Measurements from ENCODE around the gene FAM120A.

GRCh38 chr9:93523518-93524144 lies 72.1 kb downstream of the FAM120A start:
- TF ChIP-seq POLR2A (IDR thresholded peaks at IDR 0.05; ENCODE audit: low read length) (no peak), GATA1 (IDR thresholded peaks at IDR 0.05; ENCODE audit: low read depth, low read length) (no peak)
